ENCODE measurements around the gene FYN. TPM values are rescaled to one million over a fixed set of nuclear protein-coding genes. Genes with fewer than 3 reads are reported as not detected.
"Not testable (repeated sequence)": the region's sequence is repeated elsewhere in the genome, so short reads cannot be mapped to it uniquely, and the experiment has no call there.

Gene FYN
- polyA plus RNA-seq, 3 donors: 88.4 to 149 (median 114) TPM

DNA sequence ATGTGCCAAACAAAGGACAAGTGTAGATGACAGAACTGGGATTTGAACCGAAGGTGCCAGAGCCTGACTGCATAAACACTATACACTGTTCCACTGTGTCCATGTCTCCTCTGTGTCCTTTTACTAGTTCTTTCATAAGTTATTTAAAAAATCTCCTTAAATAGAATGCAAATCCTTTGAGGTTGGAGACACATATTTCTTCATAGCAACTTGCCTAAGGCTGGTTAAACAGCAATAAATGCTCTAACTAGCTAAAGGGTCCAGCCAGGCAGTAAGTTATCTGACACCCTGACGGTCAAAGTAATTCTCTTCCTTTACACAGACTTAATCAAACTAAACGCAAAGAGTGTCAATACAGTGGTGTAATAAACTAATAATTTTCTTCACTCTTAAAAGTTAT, 191.4 kb downstream of the FYN start:
- Histone ChIP-seq H3K4me1 (ENCODE audit: control insufficient read depth in 1 of 2, insufficient read depth in 2 of 2, low read length in 2 of 2) (no peaks in the 10 kb centered on the region), H3K27ac (ENCODE audit: low read depth in 1 of 2, low read length in 2 of 2) (no peak overlapping the region), H3K9ac (ENCODE audit: insufficient read depth, low read length, poor library complexity, severe bottlenecking) (no peak overlapping the region), H3K9me3 (replicated peaks in 1 of 2; ENCODE audit: control insufficient read depth in 1 of 2, insufficient read depth in 1 of 2, low read length in 2 of 2) (no peaks in the 10 kb centered on the region), H3K36me3 (replicated peaks in 1 of 2; ENCODE audit: control insufficient read depth in 1 of 2, insufficient read depth in 2 of 2, low read length in 2 of 2) (peaks cover 83 to 100% of the 10 kb centered on the region in 2 donors), H2AFZ (ENCODE audit: insufficient read depth, low read depth, low read length, poor library complexity, severe bottlenecking) (no peak overlapping the region), H3K4me2 (replicated peaks; ENCODE audit: extremely low read depth, low read length, poor library complexity, severe bottlenecking) (no peak overlapping the region), H3K27me3 (ENCODE audit: control insufficient read depth in 2 of 2, insufficient read depth in 2 of 2, low read length in 2 of 2) (no peaks in the 10 kb centered on the region), H3K79me2 (ENCODE audit: insufficient read depth, low read length) (no peaks in the 10 kb centered on the region), H4K20me1 (ENCODE audit: insufficient read depth, low read length) (peaks cover 76% of the 10 kb centered on the region), H3K4me3 (replicated peaks in 1 of 3; ENCODE audit: low read depth in 2 of 3, low read length in 3 of 3) (no peak overlapping the region)
- H3K27ac Mint-ChIP-seq: peak overlapping the region in 2 of 7 donors; percentile 19 to 60
- no peak overlapping the region for H3K4me3 Mint-ChIP-seq
- no peaks in the 10 kb centered on the region for H3K4me1 Mint-ChIP-seq
- TF ChIP-seq, protein P1, sequence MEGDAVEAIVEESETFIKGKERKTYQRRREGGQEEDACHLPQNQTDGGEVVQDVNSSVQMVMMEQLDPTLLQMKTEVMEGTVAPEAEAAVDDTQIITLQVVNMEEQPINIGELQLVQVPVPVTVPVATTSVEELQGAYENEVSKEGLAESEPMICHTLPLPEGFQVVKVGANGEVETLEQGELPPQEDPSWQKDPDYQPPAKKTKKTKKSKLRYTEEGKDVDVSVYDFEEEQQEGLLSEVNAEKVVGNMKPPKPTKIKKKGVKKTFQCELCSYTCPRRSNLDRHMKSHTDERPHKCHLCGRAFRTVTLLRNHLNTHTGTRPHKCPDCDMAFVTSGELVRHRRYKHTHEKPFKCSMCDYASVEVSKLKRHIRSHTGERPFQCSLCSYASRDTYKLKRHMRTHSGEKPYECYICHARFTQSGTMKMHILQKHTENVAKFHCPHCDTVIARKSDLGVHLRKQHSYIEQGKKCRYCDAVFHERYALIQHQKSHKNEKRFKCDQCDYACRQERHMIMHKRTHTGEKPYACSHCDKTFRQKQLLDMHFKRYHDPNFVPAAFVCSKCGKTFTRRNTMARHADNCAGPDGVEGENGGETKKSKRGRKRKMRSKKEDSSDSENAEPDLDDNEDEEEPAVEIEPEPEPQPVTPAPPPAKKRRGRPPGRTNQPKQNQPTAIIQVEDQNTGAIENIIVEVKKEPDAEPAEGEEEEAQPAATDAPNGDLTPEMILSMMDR (IDR thresholded peaks at IDR 0.05): no peak
- intact Hi-C loops (cut with micrococcal nuclease): no loop called here
- no CpG with 5 or more reads among the region's 3 CpGs for WGBS (ENCODE audit: insufficient coverage)
- no peak for DNase-seq
- peaks cover 0 to 2% (median 0%) of the 10 kb centered on the region in 3 donors for H3K27me3 Mint-ChIP-seq (ENCODE audit: low read depth in 3 of 3)
- no peaks in the 10 kb centered on the region for H3K9me3 Mint-ChIP-seq
- peaks cover 92 to 95% of the 10 kb centered on the region in 2 donors for H3K36me3 Mint-ChIP-seq

DNA sequence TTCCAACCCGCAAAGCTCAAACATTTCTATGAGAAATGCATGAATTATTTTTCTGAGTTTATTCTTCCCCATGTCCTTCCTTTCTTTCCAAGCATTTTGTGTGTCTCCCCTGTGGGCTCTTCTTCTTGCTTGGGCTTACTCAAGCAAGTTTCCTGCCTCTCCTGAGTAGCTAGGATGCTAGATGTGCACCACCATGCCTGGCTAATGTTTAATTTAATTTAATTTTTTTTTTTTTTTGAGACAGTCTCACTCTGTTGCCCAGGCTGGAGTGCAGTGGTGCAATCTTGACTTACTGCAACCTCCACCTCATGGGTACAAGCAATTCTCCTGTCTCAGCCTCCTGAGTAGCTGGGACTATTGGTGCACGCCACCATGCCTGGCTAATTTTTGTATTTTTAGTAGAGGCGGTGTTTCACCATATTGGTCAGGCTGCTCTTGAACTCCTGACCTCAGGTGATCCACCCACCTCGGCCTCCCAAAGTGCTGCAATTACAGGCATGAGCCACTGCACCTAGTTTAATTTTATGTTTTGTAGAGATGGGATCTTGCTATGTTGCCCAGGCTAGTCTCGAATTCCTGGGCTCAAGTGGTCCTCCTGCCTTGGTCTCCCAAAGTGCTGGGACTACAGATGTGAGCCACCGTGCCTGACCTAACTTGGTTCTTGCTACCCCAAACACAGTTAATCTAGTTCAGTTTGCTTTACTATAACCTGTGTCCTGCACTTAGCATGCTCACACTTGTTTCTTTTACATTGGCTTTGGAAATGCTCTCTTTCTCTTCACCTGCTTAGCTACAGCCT, 192.2 kb downstream of the FYN start:
- peaks cover 91 to 92% of the 10 kb centered on the region in 2 donors for H3K36me3 Mint-ChIP-seq
- H3K4me3 Mint-ChIP-seq; H3K79me2 ChIP-seq (ENCODE audit: insufficient read depth, low read length); H3K9me3 ChIP-seq (replicated peaks in 1 of 2; ENCODE audit: control insufficient read depth in 1 of 2, insufficient read depth in 1 of 2, low read length in 2 of 2); H3K9me3 Mint-ChIP-seq; H3K27ac ChIP-seq (ENCODE audit: low read depth in 1 of 2, low read length in 2 of 2); H2AFZ ChIP-seq (ENCODE audit: insufficient read depth, low read depth, low read length, poor library complexity, severe bottlenecking); H3K4me1 Mint-ChIP-seq; H3K27ac Mint-ChIP-seq; H3K4me3 ChIP-seq (replicated peaks in 1 of 3; ENCODE audit: low read depth in 2 of 3, low read length in 3 of 3); H3K4me2 ChIP-seq (replicated peaks; ENCODE audit: extremely low read depth, low read length, poor library complexity, severe bottlenecking); H3K27me3 Mint-ChIP-seq (ENCODE audit: low read depth in 3 of 3); intact Hi-C loops (cut with micrococcal nuclease); H3K4me1 ChIP-seq (ENCODE audit: control insufficient read depth in 1 of 2, insufficient read depth in 2 of 2, low read length in 2 of 2); DNase-seq; H3K27me3 ChIP-seq (ENCODE audit: control insufficient read depth in 2 of 2, insufficient read depth in 2 of 2, low read length in 2 of 2); H3K9ac ChIP-seq (ENCODE audit: insufficient read depth, low read length, poor library complexity, severe bottlenecking): not testable (repeated sequence)
- Histone ChIP-seq H4K20me1 (ENCODE audit: insufficient read depth, low read length) (peaks cover 68% of the 10 kb centered on the region), H3K36me3 (replicated peaks in 1 of 2; ENCODE audit: control insufficient read depth in 1 of 2, insufficient read depth in 2 of 2, low read length in 2 of 2) (peaks cover 83 to 100% of the 10 kb centered on the region in 2 donors)
- WGBS (ENCODE audit: insufficient coverage): 100% methylated on average over 3 of the region's 6 CpGs

Data from CD14-positive monocyte (primary cell).